ENCODE measurements around the gene HSPA12B.

The HSPA12B gene

DNA sequence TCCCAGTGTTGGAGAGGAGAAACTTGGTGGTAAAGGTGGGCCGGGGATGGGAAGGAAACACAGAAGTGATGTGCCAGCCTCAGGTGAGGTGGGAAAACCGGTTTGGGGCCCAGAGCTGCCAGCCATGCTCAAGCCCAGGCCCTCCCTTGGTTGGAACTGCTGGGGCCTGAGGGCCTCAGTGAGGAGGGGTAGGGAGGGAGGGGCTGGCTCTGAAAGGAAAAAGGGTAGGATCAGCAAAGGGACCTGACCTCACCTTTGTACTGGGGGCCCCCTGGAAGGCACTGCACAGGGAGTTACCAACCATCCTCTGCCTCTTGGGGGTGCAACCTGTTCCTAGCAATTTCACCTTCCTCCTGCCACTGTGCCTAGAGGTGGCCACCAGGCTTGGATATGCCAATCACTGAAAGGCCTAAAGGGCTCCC lies 50.6 kb downstream of the HSPA12B start:
- TF ChIP-seq CREB1 (IDR thresholded peaks at IDR 0.05; ENCODE audit: low read depth): no peak
- TF ChIP-seq, protein P1, sequence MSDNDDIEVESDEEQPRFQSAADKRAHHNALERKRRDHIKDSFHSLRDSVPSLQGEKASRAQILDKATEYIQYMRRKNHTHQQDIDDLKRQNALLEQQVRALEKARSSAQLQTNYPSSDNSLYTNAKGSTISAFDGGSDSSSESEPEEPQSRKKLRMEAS (IDR thresholded peaks at IDR 0.05): no peak
- TF ChIP-seq YY1 (IDR thresholded peaks at IDR 0.05; ENCODE audit: low read depth): no peak
- TF ChIP-seq TAF1 (IDR thresholded peaks at IDR 0.05; ENCODE audit: low read depth): no peak
- TF ChIP-seq, protein P2, sequence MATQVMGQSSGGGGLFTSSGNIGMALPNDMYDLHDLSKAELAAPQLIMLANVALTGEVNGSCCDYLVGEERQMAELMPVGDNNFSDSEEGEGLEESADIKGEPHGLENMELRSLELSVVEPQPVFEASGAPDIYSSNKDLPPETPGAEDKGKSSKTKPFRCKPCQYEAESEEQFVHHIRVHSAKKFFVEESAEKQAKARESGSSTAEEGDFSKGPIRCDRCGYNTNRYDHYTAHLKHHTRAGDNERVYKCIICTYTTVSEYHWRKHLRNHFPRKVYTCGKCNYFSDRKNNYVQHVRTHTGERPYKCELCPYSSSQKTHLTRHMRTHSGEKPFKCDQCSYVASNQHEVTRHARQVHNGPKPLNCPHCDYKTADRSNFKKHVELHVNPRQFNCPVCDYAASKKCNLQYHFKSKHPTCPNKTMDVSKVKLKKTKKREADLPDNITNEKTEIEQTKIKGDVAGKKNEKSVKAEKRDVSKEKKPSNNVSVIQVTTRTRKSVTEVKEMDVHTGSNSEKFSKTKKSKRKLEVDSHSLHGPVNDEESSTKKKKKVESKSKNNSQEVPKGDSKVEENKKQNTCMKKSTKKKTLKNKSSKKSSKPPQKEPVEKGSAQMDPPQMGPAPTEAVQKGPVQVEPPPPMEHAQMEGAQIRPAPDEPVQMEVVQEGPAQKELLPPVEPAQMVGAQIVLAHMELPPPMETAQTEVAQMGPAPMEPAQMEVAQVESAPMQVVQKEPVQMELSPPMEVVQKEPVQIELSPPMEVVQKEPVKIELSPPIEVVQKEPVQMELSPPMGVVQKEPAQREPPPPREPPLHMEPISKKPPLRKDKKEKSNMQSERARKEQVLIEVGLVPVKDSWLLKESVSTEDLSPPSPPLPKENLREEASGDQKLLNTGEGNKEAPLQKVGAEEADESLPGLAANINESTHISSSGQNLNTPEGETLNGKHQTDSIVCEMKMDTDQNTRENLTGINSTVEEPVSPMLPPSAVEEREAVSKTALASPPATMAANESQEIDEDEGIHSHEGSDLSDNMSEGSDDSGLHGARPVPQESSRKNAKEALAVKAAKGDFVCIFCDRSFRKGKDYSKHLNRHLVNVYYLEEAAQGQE (IDR thresholded peaks at IDR 0.05; ENCODE audit: low read depth): no peak
- no peak for TF ChIP-seq ZBTB7A (IDR thresholded peaks at IDR 0.05; ENCODE audit: low read depth)
- TF ChIP-seq, protein P3, sequence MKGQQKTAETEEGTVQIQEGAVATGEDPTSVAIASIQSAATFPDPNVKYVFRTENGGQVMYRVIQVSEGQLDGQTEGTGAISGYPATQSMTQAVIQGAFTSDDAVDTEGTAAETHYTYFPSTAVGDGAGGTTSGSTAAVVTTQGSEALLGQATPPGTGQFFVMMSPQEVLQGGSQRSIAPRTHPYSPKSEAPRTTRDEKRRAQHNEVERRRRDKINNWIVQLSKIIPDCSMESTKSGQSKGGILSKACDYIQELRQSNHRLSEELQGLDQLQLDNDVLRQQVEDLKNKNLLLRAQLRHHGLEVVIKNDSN (IDR thresholded peaks at IDR 0.05): no peak
- no peak for TF ChIP-seq TCF12 (IDR thresholded peaks at IDR 0.05; ENCODE audit: low read depth)
- no peak for TF ChIP-seq CEBPB (IDR thresholded peaks at IDR 0.05)
- no peak for TF ChIP-seq RAD21 (IDR thresholded peaks at IDR 0.05; ENCODE audit: low read depth)
- TF ChIP-seq NFIC (IDR thresholded peaks at IDR 0.05): no peak
- no peak for TF ChIP-seq TEAD4 (IDR thresholded peaks at IDR 0.05)

DNA sequence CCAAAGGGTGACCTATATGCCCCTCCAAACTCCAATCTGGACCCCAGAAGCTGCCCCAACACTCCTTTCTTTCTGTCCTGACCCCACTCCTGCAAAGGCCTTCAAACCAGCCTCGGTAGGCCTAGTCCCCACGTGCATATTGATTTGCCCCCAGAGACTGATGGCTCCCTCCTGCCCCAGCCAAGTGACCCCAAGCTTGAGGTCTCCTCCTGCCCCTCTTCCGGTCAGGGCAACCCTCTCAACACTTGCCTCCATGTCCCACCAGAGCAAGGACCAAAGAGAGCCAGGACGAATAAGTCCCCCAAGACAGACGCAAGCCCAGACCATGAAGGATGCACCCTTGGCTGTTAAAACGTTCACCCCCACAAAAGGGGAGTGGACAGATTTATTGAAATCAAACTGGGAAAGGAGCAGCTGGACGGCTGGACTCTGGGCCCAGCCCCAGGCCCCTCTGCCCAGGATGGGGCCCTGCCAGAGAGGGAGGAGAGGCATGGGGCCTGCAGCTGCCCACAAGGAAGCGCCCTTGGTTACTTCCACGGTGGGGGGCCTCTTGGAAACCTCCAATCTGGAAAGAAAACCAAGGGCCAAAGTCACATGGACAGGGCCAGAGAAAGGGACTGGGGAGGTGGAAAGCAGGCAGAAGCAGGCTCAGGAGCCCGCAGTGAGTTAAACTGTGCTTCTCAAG lies 51.2 kb downstream of the HSPA12B start:
- TF ChIP-seq NFIC (IDR thresholded peaks at IDR 0.05) (no peak), CEBPB (IDR thresholded peaks at IDR 0.05) (no peak), EGR1 (IDR thresholded peaks at IDR 0.05) (no peak), RAD21 (IDR thresholded peaks at IDR 0.05; ENCODE audit: low read depth) (no peak), FOXM1 (IDR thresholded peaks at IDR 0.05; ENCODE audit: borderline replicate concordance, low read depth) (no peak), CREB1 (IDR thresholded peaks at IDR 0.05; ENCODE audit: low read depth) (no peak), EP300 (IDR thresholded peaks at IDR 0.05; ENCODE audit: borderline replicate concordance) (no peak), YY1 (IDR thresholded peaks at IDR 0.05; ENCODE audit: low read depth) (no peak), TAF1 (IDR thresholded peaks at IDR 0.05; ENCODE audit: low read depth) (no peak), TCF12 (IDR thresholded peaks at IDR 0.05; ENCODE audit: low read depth) (no peak), TEAD4 (IDR thresholded peaks at IDR 0.05) (no peak), ZBTB7A (IDR thresholded peaks at IDR 0.05; ENCODE audit: low read depth) (no peak)
- TF ChIP-seq, protein P1 (IDR thresholded peaks at IDR 0.05): no peak
- TF ChIP-seq, protein P2 (IDR thresholded peaks at IDR 0.05; ENCODE audit: low read depth): no peak
- TF ChIP-seq, protein P3 (IDR thresholded peaks at IDR 0.05): no peak

DNA sequence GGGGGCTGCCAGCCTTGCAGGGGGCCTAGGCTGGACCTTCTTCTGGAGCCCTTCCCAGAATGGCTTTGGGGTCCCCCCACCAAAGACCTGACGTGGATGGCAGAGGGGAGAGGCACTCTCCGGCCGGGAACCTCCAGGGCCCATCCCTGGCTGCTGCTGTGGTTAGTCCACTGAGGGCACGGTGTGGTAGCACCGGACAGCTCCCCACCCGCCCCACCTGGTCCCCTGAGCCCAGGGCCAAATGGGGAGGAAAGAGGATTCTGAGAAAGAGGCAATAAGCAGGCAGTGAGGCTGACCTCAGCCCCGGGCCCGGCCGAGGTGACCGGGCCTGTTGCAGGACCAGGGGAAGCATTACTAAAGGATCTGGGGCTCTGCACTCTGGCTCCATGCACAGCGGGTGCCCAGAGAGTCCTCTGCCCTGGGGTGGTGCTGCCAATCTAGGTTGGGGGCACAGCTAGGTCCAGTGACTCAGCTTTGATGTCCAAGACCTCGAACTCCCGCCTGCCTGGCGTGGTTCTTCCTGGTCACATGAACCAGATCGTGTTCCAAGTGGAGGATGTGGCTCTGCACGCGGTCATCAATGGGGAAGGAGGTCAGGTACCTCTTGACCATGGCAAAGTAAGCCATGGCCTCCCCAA lies 51.9 kb downstream of the HSPA12B start:
- TF ChIP-seq, protein P2 (IDR thresholded peaks at IDR 0.05; ENCODE audit: low read depth): peak; percentile 58
- TF ChIP-seq TEAD4 (IDR thresholded peaks at IDR 0.05): no peak

DNA sequence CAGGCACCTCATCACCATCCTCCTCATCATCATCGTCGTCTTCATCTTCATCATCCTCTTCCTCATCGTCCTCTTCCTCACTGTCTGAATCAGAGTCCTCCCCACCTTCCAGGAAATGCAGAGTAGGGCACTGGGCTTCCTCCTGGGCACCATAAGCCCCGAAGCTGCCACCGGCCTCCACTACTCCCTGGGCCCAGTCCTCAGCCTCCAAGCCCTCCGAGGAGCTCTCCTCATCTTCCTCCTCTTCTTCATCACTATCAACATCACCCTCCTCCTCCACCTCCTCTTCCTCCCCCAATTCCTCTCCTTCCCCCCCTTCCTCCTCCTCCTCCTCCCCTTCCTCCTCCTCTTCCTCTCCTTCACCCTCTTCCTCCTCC lies 52.4 kb downstream of the HSPA12B start:
- TF ChIP-seq, protein P2 (IDR thresholded peaks at IDR 0.05; ENCODE audit: low read depth): no peak
- TF ChIP-seq NFIC (IDR thresholded peaks at IDR 0.05) (no peak), CREB1 (IDR thresholded peaks at IDR 0.05; ENCODE audit: low read depth) (no peak), TEAD4 (IDR thresholded peaks at IDR 0.05) (no peak), EGR1 (IDR thresholded peaks at IDR 0.05) (no peak), TAF1 (IDR thresholded peaks at IDR 0.05; ENCODE audit: low read depth) (no peak), ZBTB7A (IDR thresholded peaks at IDR 0.05; ENCODE audit: low read depth) (no peak), TCF12 (IDR thresholded peaks at IDR 0.05; ENCODE audit: low read depth) (no peak), EP300 (IDR thresholded peaks at IDR 0.05; ENCODE audit: borderline replicate concordance) (no peak), FOXM1 (IDR thresholded peaks at IDR 0.05; ENCODE audit: borderline replicate concordance, low read depth) (no peak), CEBPB (IDR thresholded peaks at IDR 0.05) (no peak), RAD21 (IDR thresholded peaks at IDR 0.05; ENCODE audit: low read depth) (no peak), YY1 (IDR thresholded peaks at IDR 0.05; ENCODE audit: low read depth) (no peak)
- TF ChIP-seq, protein P1 (IDR thresholded peaks at IDR 0.05): no peak
- TF ChIP-seq, protein P3 (IDR thresholded peaks at IDR 0.05): no peak
